IMR-90 (cell line): ENCODE results near the gene BRCA1. TPM values are rescaled to one million over a fixed set of nuclear protein-coding genes. Genes with fewer than 3 reads are reported as not detected.
"Not testable (repeated sequence)": the region's sequence is repeated elsewhere in the genome, so short reads cannot be mapped to it uniquely, and the experiment has no call there.

ENCODE experiments used
- ATAC-seq: fragments of 200-7000 bp; cut with Tn5 transposase; 2 replicates; pipeline ENCODE4 v1.9.1; 2020; ENCODE audit warnings: low read depth, mild to moderate bottlenecking, moderate library complexity
- BruUV-seq: library from RNA; stranded (reverse); fragments of 400-500 nt; replicated peaks from 2 replicates; lab custom pipeline; 2021; lab: Mats Ljungman, UMichigan
- CTCF ChIA-PET: fragments of 300-600 bp; formaldehyde crosslinking; extraction: SDS; loops from one replicate; lab custom pipeline; 2021; ENCODE audit warnings: antibody characterized with exemption; lab: Yijun Ruan, JAX
- POLR2A ChIA-PET: fragments of 300-600 bp; sonication (Branson Sonifier 250); formaldehyde crosslinking; loops from one replicate; lab custom pipeline; 2022; ENCODE audit warnings: antibody characterized with exemption; ENCODE audit not compliant: unreplicated experiment; lab: Charles Lee
- DNase-seq: peaks from one replicate; pipeline ENCODE4 v3.0.0; 2013
- H2AFZ ChIP-seq: replicated peaks from 2 replicates; pipeline ENCODE3; 2013; ENCODE audit warnings: low read length, mild to moderate bottlenecking; ENCODE audit not compliant: poor library complexity
- H2AK5ac ChIP-seq: 2 replicates; pipeline ENCODE4 v1.6.1; 2013; ENCODE audit warnings: low read depth, low read length, inconsistent platforms
- H2AK9ac ChIP-seq: replicated peaks from 2 replicates; pipeline ENCODE3; 2013; ENCODE audit warnings: mild to moderate bottlenecking, low read depth, low read length, moderate library complexity; ENCODE audit not compliant: poor library complexity
- H2BK120ac ChIP-seq: 2 replicates; pipeline ENCODE4 v1.6.1; 2013; ENCODE audit warnings: low read depth, low read length, inconsistent platforms
- H2BK15ac ChIP-seq: 3 replicates; pipeline ENCODE4 v1.6.1; 2013; ENCODE audit warnings: low read depth, low read length, inconsistent platforms
- H2BK20ac ChIP-seq: 2 replicates; pipeline ENCODE4 v1.6.1; 2013; ENCODE audit warnings: low read depth, mild to moderate bottlenecking, inconsistent platforms, low read length, moderate library complexity
- H2BK5ac ChIP-seq: 2 replicates; pipeline ENCODE4 v1.6.1; 2013; ENCODE audit warnings: mild to moderate bottlenecking, low read depth, low read length, inconsistent platforms; ENCODE audit not compliant: poor library complexity, severe bottlenecking
- H3K14ac ChIP-seq: replicated peaks from 2 replicates; pipeline ENCODE4 v1.6.1; 2013; ENCODE audit warnings: low read depth, low read length, inconsistent platforms
- H3K18ac ChIP-seq: 2 replicates; pipeline ENCODE4 v1.6.1; 2013; ENCODE audit warnings: low read depth, low read length, control low read depth
- H3K23ac ChIP-seq: 2 replicates; pipeline ENCODE4 v1.6.1; 2013; ENCODE audit warnings: low read depth, low read length, inconsistent platforms
- H3K27ac ChIP-seq: 2 replicates; pipeline ENCODE4 v1.5.1; 2013; ENCODE audit warnings: mild to moderate bottlenecking, control low read depth, low read length; ENCODE audit not compliant: insufficient read depth
- H3K27me3 ChIP-seq: 2 replicates; pipeline ENCODE4 v1.6.1; 2013; ENCODE audit warnings: low read length; ENCODE audit not compliant: control insufficient read depth, insufficient read depth
- H3K36me3 ChIP-seq: 2 replicates; pipeline ENCODE4 v1.6.1; 2013; ENCODE audit warnings: low read length, mixed read lengths; ENCODE audit not compliant: control insufficient read depth, insufficient read depth
- H3K4ac ChIP-seq: 2 replicates; pipeline ENCODE4 v1.6.1; 2013; ENCODE audit warnings: low read depth, low read length, inconsistent platforms
- H3K4me1 ChIP-seq: 2 replicates; pipeline ENCODE4 v1.6.1; 2013; ENCODE audit warnings: low read length, mixed read lengths; ENCODE audit not compliant: control insufficient read depth, insufficient read depth
- H3K4me2 ChIP-seq: 2 replicates; pipeline ENCODE4 v1.6.1; 2013; ENCODE audit warnings: low read depth, mild to moderate bottlenecking, control low read depth, low read length, moderate library complexity
- H3K4me3 ChIP-seq: 2 replicates; pipeline ENCODE4 v1.5.1; 2013; ENCODE audit warnings: low read depth, mild to moderate bottlenecking, control low read depth, low read length, moderate library complexity; ENCODE audit not compliant: insufficient read depth
- H3K56ac ChIP-seq: 2 replicates; pipeline ENCODE4 v1.6.1; 2013; ENCODE audit warnings: low read length, inconsistent platforms; ENCODE audit not compliant: insufficient read depth; ENCODE audit errors: extremely low read depth
- H3K79me1 ChIP-seq, 2 experiments: 2 replicates each; pipeline ENCODE4 v1.6.1; 2013; ENCODE audit warnings: low read length in 2 of 2, inconsistent platforms in 1 of 2, low read depth in 1 of 2
- H3K9ac ChIP-seq: 2 replicates; pipeline ENCODE4 v1.6.1; 2013; ENCODE audit warnings: low read depth, low read length, control low read depth
- H3K9me1 ChIP-seq: 2 replicates; pipeline ENCODE4 v1.6.1; 2013; ENCODE audit warnings: low read length, inconsistent platforms; ENCODE audit not compliant: insufficient read depth
- H3K9me3 ChIP-seq: 2 replicates; pipeline ENCODE4 v1.6.1; 2013; ENCODE audit warnings: low read length; ENCODE audit not compliant: control insufficient read depth, insufficient read depth
- H4K20me1 ChIP-seq: 2 replicates; pipeline ENCODE4 v1.6.1; 2013; ENCODE audit warnings: low read length, inconsistent platforms; ENCODE audit not compliant: insufficient read depth
- H4K5ac ChIP-seq: 2 replicates; pipeline ENCODE4 v1.6.1; 2013; ENCODE audit warnings: mild to moderate bottlenecking, low read depth, low read length, control low read depth
- H4K8ac ChIP-seq, 2 experiments: 2 replicates each; pipeline ENCODE4 v1.6.1; 2013; ENCODE audit warnings: low read depth in 2 of 2, low read length in 2 of 2, control low read depth in 1 of 2, inconsistent platforms in 1 of 2
- H4K91ac ChIP-seq: 2 replicates; pipeline ENCODE4 v1.6.1; 2013; ENCODE audit warnings: low read depth, low read length, inconsistent platforms; ENCODE audit not compliant: insufficient read depth
- WGBS, 2 experiments: methylation state at CpG; one replicate each; pipeline versions ENCODE4 v1.1.5 to v1.1.7; 2013; ENCODE audit warnings: missing lambda C conversion rate in 2 of 2; ENCODE audit not compliant: insufficient read length in 1 of 2; ENCODE audit errors: extremely low coverage in 2 of 2; 5-methylcytosine and 5-hydroxymethylcytosine counted together
- dilution Hi-C: fragments of 300-500 bp; cut with HindIII; formaldehyde crosslinking; loops from one replicate; pipeline ENCODE4 v1.14.3; 2018; ENCODE audit warnings: low sequenced_read_pairs; ENCODE audit not compliant: unreplicated experiment
- in situ Hi-C: fragments of 300-500 bp; cut with MboI; formaldehyde crosslinking; loops from 3 replicates; pipeline ENCODE4 v1.14.3; 2019; ENCODE audit warnings: low sequenced_read_pairs, inconsistent platforms, mixed read lengths
- intact Hi-C: fragments of 100-400 bp; cut with micrococcal nuclease; formaldehyde crosslinking; loops from 2 replicates; pipeline ENCODE4 v1.10.0; 2022
- polyA plus RNA-seq, 3 experiments: library from polyadenylated mRNA; depleted of rRNA; stranded (reverse); fragments of >200 nt; gene quantifications; 2 replicates each; pipeline ENCODE4 v1.2.3, GENCODE V29; 2012; ENCODE audit warnings: low replicate concordance in 1 of 3
- total RNA-seq: library from RNA; depleted of rRNA; stranded (reverse); fragments of >200 nt; gene quantifications from 2 replicates; pipeline ENCODE4 v1.2.3, GENCODE V29; 2012

Gene BRCA1
- total and polyA plus RNA-seq, 2 of the 4 experiments (the other 2 are of a cell fraction) = 8.3 to 17.7 TPM

DNA sequence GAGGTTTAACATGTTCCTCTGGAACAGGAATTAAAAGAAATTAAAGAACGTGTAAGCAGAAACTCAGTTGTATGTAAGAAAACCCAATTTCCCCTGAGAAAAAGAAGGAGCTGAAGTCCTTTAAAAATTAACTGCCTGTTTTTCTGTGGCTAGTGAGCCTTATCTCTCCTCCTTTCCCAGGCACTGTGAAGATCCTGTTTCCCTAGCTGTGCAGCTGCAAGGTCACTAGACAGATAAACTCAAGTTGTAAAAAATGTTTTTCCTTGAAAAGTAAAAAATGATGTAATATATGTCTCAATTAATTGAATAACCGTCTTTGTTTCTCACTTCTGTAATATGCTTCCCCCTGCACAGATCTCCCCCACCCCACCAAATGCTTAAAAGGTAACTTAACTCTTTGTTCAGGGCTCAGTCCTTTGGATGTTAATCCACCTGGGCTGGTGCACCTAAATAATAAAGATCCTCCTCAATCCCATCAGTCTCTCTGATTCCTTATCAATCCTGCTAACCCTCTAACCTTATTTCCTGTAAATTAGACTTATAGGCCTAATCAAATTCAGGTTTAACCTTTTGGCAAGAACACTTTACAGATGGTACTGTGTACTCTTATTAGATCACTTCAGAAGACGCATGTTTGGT, 28.2 kb upstream of the BRCA1 start:
- H3K4me2 ChIP-seq, H3K56ac ChIP-seq, H3K27me3 ChIP-seq, H2AK5ac ChIP-seq, H3K27ac ChIP-seq, H2BK120ac ChIP-seq, H3K14ac ChIP-seq, H3K9me3 ChIP-seq, intact Hi-C loops, H4K91ac ChIP-seq, H3K18ac ChIP-seq, H2AK9ac ChIP-seq, H3K36me3 ChIP-seq, DNase-seq, CTCF ChIA-PET, H3K23ac ChIP-seq, H2BK20ac ChIP-seq, H4K8ac ChIP-seq, ATAC-seq, H3K4ac ChIP-seq, in situ Hi-C loops, BruUV-seq, H2AFZ ChIP-seq, H3K4me1 ChIP-seq, H4K20me1 ChIP-seq, H2BK15ac ChIP-seq, H2BK5ac ChIP-seq, H3K9ac ChIP-seq, POLR2A ChIA-PET, dilution Hi-C loops, H4K5ac ChIP-seq, H3K4me3 ChIP-seq, H3K79me1 ChIP-seq, H3K9me1 ChIP-seq: not testable (repeated sequence)
- no CpG with 5 or more reads among the region's 3 CpGs for WGBS, 2 experiments
